Hepatocyte (in vitro differentiated cells): Measurements from ENCODE around the gene GRM6. TPM values are rescaled to one million over a fixed set of nuclear protein-coding genes. Genes with fewer than 3 reads are reported as not detected.

Experiments used
- DNase-seq: peaks from one replicate; pipeline ENCODE4 v3.0.0-alpha.2; 2016; ENCODE audit warnings: low spot score
- H2AFZ ChIP-seq: fragments of 200-600 bp; sonication (generic); 2 replicates; pipeline ENCODE4 v1.6.0; 2016; ENCODE audit warnings: antibody characterized with exemption, mild to moderate bottlenecking
- H3K27ac ChIP-seq: fragments of 200-600 bp; sonication (generic); 2 replicates; pipeline ENCODE4 v1.5.1; 2016; ENCODE audit warnings: mild to moderate bottlenecking
- H3K27me3 ChIP-seq: fragments of 200-600 bp; sonication (generic); 2 replicates; pipeline ENCODE4 v1.6.1; 2016
- H3K36me3 ChIP-seq: fragments of 200-600 bp; sonication (generic); replicated peaks from 2 replicates; pipeline ENCODE4 v1.5.1; 2016; ENCODE audit warnings: low read depth; ENCODE audit not compliant: insufficient read depth
- H3K4me1 ChIP-seq: fragments of 200-600 bp; sonication (generic); 2 replicates; pipeline ENCODE4 v1.5.1; 2016; ENCODE audit warnings: mild to moderate bottlenecking, moderate library complexity; ENCODE audit not compliant: insufficient read depth
- H3K4me2 ChIP-seq: fragments of 200-600 bp; sonication (generic); 2 replicates; pipeline ENCODE4 v1.6.0; 2016
- H3K4me3 ChIP-seq: fragments of 200-600 bp; sonication (generic); 2 replicates; pipeline ENCODE4 v1.5.1; 2016; ENCODE audit warnings: mild to moderate bottlenecking
- H3K79me2 ChIP-seq: fragments of 200-600 bp; sonication (generic); 2 replicates; pipeline ENCODE4 v1.6.0; 2017; ENCODE audit warnings: mild to moderate bottlenecking
- H3K9me2 ChIP-seq: fragments of 200-600 bp; sonication (generic); replicated peaks from 2 replicates; pipeline ENCODE4 v1.6.0; 2017; ENCODE audit warnings: mild to moderate bottlenecking; ENCODE audit not compliant: insufficient read depth
- H3K9me3 ChIP-seq: fragments of 200-600 bp; sonication (generic); 2 replicates; pipeline ENCODE4 v1.5.1; 2016; ENCODE audit warnings: low read depth, mild to moderate bottlenecking
- H4K20me1 ChIP-seq: fragments of 200-600 bp; sonication (generic); 2 replicates; pipeline ENCODE4 v1.6.0; 2016; ENCODE audit warnings: mild to moderate bottlenecking; ENCODE audit not compliant: insufficient read depth, poor library complexity, severe bottlenecking
- EZH2 ChIP-seq: fragments of 200-600 bp; sonication (generic); IDR thresholded peaks from 2 replicates; pipeline ENCODE4 v1.6.1; 2016; ENCODE audit warnings: antibody characterized with exemption, mild to moderate bottlenecking, borderline replicate concordance
- EZH2phosphoT487 ChIP-seq: fragments of 200-600 bp; sonication (generic); IDR thresholded peaks from one replicate; pipeline ENCODE4 v1.6.1; 2018; ENCODE audit warnings: antibody characterized with exemption, mild to moderate bottlenecking, low read depth, moderate library complexity; ENCODE audit not compliant: unreplicated experiment, severe bottlenecking
- WGBS: methylation state at CpG from one replicate; pipeline ENCODE4 v1.1.6; 2016; ENCODE audit warnings: low lambda C conversion rate; ENCODE audit errors: missing lambda C conversion rate; 5-methylcytosine and 5-hydroxymethylcytosine counted together
- polyA plus RNA-seq: library from polyadenylated mRNA; unstranded; fragments of >200 nt; fragmentation: Nextera tagmentation; extraction: Ambion mirVana; gene quantifications from 2 replicates; pipeline ENCODE4 v1.2.1, GENCODE V29; 2016
- total RNA-seq: library from RNA; depleted of rRNA; stranded (reverse); fragments of >200 nt; gene quantifications from 2 replicates; pipeline ENCODE4 v1.2.3, GENCODE V29; 2014
- TF ChIP-seq, protein P1 (sequence below): fragments of 200-600 bp; sonication (generic); IDR thresholded peaks from 2 replicates; pipeline ENCODE4 v1.5.1; 2016; ENCODE audit warnings: antibody characterized with exemption, mild to moderate bottlenecking; ENCODE audit not compliant: poor library complexity

GRM6 gene
- total RNA-seq (not detected in 2 replicates), polyA plus RNA-seq (not detected in 2 replicates)

DNA sequence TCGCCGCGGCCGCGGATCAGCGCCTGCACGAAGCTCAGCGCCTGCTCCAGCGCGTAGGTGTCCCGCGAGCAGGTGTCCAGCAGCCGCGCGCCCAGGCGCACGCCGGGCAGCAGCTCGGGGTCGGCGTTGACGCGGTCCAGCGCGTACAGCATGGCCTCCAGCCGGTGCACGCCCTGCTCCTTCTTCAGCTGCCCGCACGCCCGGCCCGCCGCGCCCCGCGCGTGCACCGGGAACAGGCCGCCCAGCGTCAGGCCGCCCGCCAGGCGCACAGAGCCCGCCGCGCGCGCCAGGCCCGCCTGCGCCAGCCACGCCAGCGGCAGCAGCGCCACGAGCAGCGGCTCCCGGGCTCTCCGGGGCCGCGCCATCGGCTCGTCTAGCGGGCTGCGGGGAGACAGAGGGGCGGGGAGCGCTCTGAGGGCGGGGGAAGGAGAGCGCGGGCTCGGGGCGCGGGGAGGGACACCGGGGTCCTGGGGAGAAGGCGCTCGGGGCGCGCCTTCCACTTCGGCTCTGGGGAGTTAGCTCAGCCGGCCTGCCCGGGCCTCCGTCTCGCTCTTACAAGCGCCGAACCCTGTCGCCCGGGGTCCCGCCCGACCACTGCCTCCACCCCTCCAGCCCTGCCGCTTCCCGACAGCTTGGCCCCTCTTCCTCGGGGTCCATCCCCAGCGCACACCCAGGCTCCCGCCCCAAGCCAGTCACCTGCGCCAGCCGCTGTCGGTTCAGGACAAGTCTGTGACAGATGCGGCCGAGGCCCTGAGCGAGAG, at the start of gene GRM6:
Gene GRM6 (minus strand): TSS at position 741 of the 761 bp plus-strand sequence. CDS start 376 bp downstream, at position 365.
- Histone ChIP-seq H3K79me2 (no peaks in the 10 kb centered on the region), H3K9me2 (no peaks in the 10 kb centered on the region), H3K27me3 (peaks cover 35% of the 10 kb centered on the region), H4K20me1 (no peaks in the 10 kb centered on the region), H3K36me3 (no peaks in the 10 kb centered on the region), H3K9me3 (no peaks in the 10 kb centered on the region), H3K4me2 (peak within 1 kb of the TSS; percentile 65), H3K4me1 (no peaks in the 10 kb centered on the region), H3K4me3 (no peak within 1 kb of the TSS), H3K27ac (no peak within 1 kb of the TSS), H2AFZ (no peak within 1 kb of the TSS)
- no peak for DNase-seq
- 6% methylated on average over 67 of the region's 97 CpGs for WGBS
- TF ChIP-seq EZH2 (no peak), EZH2phosphoT487 (no peak)
- TF ChIP-seq, protein P1, sequence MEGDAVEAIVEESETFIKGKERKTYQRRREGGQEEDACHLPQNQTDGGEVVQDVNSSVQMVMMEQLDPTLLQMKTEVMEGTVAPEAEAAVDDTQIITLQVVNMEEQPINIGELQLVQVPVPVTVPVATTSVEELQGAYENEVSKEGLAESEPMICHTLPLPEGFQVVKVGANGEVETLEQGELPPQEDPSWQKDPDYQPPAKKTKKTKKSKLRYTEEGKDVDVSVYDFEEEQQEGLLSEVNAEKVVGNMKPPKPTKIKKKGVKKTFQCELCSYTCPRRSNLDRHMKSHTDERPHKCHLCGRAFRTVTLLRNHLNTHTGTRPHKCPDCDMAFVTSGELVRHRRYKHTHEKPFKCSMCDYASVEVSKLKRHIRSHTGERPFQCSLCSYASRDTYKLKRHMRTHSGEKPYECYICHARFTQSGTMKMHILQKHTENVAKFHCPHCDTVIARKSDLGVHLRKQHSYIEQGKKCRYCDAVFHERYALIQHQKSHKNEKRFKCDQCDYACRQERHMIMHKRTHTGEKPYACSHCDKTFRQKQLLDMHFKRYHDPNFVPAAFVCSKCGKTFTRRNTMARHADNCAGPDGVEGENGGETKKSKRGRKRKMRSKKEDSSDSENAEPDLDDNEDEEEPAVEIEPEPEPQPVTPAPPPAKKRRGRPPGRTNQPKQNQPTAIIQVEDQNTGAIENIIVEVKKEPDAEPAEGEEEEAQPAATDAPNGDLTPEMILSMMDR: no peak

DNA sequence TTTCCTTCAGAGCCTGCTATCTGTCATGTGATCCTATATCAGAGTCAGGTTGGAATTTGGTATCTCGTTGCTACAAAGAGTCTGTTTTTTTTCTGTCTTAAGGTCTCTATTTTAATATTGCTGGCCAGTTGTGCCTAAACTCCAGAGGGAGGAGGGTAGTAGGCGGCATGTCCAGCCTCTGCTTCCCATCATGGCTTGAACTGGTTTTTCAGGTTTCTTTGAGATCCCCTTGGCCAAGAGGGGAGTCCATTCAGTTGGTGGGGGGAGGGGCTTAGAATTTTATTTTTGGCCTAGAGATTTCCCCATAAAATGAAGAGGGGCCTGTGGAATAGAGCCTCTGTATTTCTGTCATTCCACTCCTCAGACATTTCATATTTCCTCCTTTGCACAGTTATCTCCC, 49.6 kb upstream of the GRM6 start:
- no peak for DNase-seq
- TF ChIP-seq EZH2phosphoT487 (no peak), EZH2 (no peak)
- TF ChIP-seq, protein P1: no peak
- Histone ChIP-seq H2AFZ (no peak overlapping the region), H3K27ac (no peak overlapping the region), H3K27me3 (no peaks in the 10 kb centered on the region), H3K9me2 (no peaks in the 10 kb centered on the region), H3K4me2 (no peak overlapping the region), H3K9me3 (no peaks in the 10 kb centered on the region), H3K4me3 (no peak overlapping the region), H3K79me2 (no peaks in the 10 kb centered on the region), H4K20me1 (no peaks in the 10 kb centered on the region), H3K4me1 (no peaks in the 10 kb centered on the region), H3K36me3 (no peaks in the 10 kb centered on the region)
- 75% methylated on average over 2 of the region's 2 CpGs for WGBS

DNA sequence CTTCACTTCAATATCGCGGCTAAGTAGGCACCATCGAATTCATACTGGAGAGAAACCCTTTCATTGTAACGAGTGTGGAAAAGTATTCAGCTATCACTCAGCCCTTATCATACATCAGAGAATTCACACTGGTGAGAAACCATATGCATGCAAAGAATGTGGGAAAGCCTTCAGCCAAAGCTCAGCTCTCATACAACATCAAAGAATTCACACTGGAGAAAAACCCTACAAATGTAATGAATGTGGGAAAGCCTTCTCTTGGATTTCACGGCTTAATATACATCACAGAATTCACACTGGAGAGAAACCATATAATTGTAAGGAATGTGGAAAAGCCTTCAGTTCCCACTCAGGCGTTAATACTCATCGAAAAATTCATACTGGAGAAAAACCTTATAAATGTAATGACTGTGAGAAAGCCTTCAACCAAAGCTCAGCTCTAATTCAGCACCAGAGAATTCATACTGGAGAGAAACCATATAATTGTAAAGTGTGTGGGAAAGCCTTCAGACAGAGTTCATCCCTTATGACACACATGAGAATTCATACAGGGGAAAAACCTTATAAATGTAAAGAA, 38.0 kb upstream of the GRM6 start:
- H3K36me3 ChIP-seq: peaks cover 9% of the 10 kb centered on the region
- 99% methylated on average over 7 of the region's 7 CpGs for WGBS
- H3K79me2 ChIP-seq: no peaks in the 10 kb centered on the region
- no peak overlapping the region for H2AFZ ChIP-seq
- H4K20me1 ChIP-seq: no peaks in the 10 kb centered on the region
- no peak overlapping the region for H3K27ac ChIP-seq
- TF ChIP-seq, protein P1: no peak
- TF ChIP-seq EZH2phosphoT487 (no peak), EZH2 (no peak)
- H3K4me2 ChIP-seq: no peak overlapping the region
- no peaks in the 10 kb centered on the region for H3K4me1 ChIP-seq
- no peak overlapping the region for H3K4me3 ChIP-seq
- peaks cover 70% of the 10 kb centered on the region for H3K9me3 ChIP-seq
- H3K9me2 ChIP-seq: no peaks in the 10 kb centered on the region
- no peaks in the 10 kb centered on the region for H3K27me3 ChIP-seq
- no peak for DNase-seq
